SU-DHL-6 (cell line): ENCODE data around the gene DNAH14.

ENCODE experiments used
- CTCF ChIP-seq: fragments of 200-600 bp; sonication (generic); IDR thresholded peaks from one replicate; pipeline ENCODE4 v1.5.1; 2017; ENCODE audit warnings: antibody characterized with exemption, mild to moderate bottlenecking, low read length, moderate library complexity; ENCODE audit not compliant: insufficient read depth, poor library complexity, severe bottlenecking
- EZH2phosphoT487 ChIP-seq: fragments of 200-600 bp; sonication (generic), shearing (Covaris generic); conservative IDR thresholded peaks from 2 replicates; pipeline ENCODE4 v1.6.1; 2018; ENCODE audit warnings: mild to moderate bottlenecking, antibody characterized with exemption, low read length, moderate library complexity, mixed read lengths

- TF ChIP-seq CTCF (no peak), EZH2phosphoT487 (no peak)
Observed at GRCh38 chr1:224998185-224998584, 68.7 kb downstream of the DNAH14 start.
